Panc1 (cell line): ENCODE measurements around the gene NLRP9. TPM values are rescaled to one million over a fixed set of nuclear protein-coding genes. Genes with fewer than 3 reads are reported as not detected.

Experiments
- ATAC-seq: fragments of 200-7000 bp; cut with Tn5 transposase; 2 replicates; pipeline ENCODE4 v1.9.1; 2020; ENCODE audit warnings: mild to moderate bottlenecking, moderate library complexity
- BruUV-seq: library from RNA; stranded (reverse); fragments of 400-500 nt; replicated peaks from 2 replicates; lab custom pipeline; 2021; lab: Mats Ljungman, UMichigan
- CTCF ChIA-PET: fragments of 300-600 bp; sonication (Branson Sonifier 250); formaldehyde crosslinking; loops from one replicate; lab custom pipeline; 2022; ENCODE audit warnings: antibody characterized with exemption; lab: Charles Lee
- POLR2A ChIA-PET: fragments of 300-600 bp; sonication (Branson Sonifier 250); formaldehyde crosslinking; loops from one replicate; lab custom pipeline; 2022; ENCODE audit warnings: antibody characterized with exemption; lab: Charles Lee
- DNase-seq: peaks from one replicate; pipeline ENCODE4 v3.0.0-alpha.2; 2010; ENCODE audit warnings: low read depth, low spot score
- H3K27ac ChIP-seq: 2 replicates; pipeline ENCODE4 v1.5.1; 2011; ENCODE audit warnings: mild to moderate bottlenecking, low read length, inconsistent platforms
- H3K27me3 ChIP-seq: fragments of 200-500 bp; sonication (Bioruptor generic); 2 replicates; pipeline ENCODE4 v1.6.0; 2014; ENCODE audit warnings: low read length, inconsistent platforms; ENCODE audit not compliant: control insufficient read depth, insufficient read depth
- H3K36me3 ChIP-seq: fragments of 200-500 bp; sonication (Bioruptor generic); 2 replicates; pipeline ENCODE4 v1.5.1; 2014; ENCODE audit warnings: inconsistent platforms, mild to moderate bottlenecking, low read length, moderate library complexity; ENCODE audit not compliant: control insufficient read depth, insufficient read depth
- H3K4me1 ChIP-seq: 2 replicates; pipeline ENCODE4 v1.5.1; 2011; ENCODE audit warnings: inconsistent platforms, mild to moderate bottlenecking, low read length, moderate library complexity; ENCODE audit not compliant: control insufficient read depth, insufficient read depth
- H3K4me3 ChIP-seq, 2 experiments: 2 replicates each; pipeline ENCODE4 v1.5.1; 2011 to 2012; ENCODE audit warnings: low read depth in 2 of 2, low read length in 2 of 2, mild to moderate bottlenecking in 2 of 2, inconsistent platforms in 1 of 2, moderate library complexity in 1 of 2
- H3K9me3 ChIP-seq: fragments of 200-500 bp; sonication (Bioruptor generic); 2 replicates; pipeline ENCODE4 v1.5.1; 2014; ENCODE audit warnings: low read depth, mild to moderate bottlenecking, inconsistent platforms, low read length, moderate library complexity; ENCODE audit not compliant: control insufficient read depth, insufficient read depth
- CTCF ChIP-seq: fragments of 450-650 bp; IDR thresholded peaks from 2 replicates; pipeline ENCODE4 v1.5.1; 2017; ENCODE audit warnings: mild to moderate bottlenecking
- POLR2AphosphoS5 ChIP-seq: IDR thresholded peaks from 2 replicates; pipeline ENCODE4 v1.6.1; 2012; ENCODE audit warnings: mild to moderate bottlenecking, low read depth, low read length, moderate library complexity
- REST ChIP-seq, 2 experiments: IDR thresholded peaks; 2 replicates each; pipeline ENCODE4 v1.6.1; 2011 to 2012; ENCODE audit warnings: low read depth in 2 of 2, control low read depth in 1 of 2, low read length in 1 of 2, mild to moderate bottlenecking in 1 of 2, moderate library complexity in 1 of 2; ENCODE audit not compliant: insufficient read depth in 1 of 2
- SIN3A ChIP-seq: IDR thresholded peaks from 2 replicates; pipeline ENCODE4 v1.6.1; 2012; ENCODE audit warnings: low read depth, mild to moderate bottlenecking, low read length, moderate library complexity, borderline replicate concordance; ENCODE audit not compliant: insufficient read depth
- TCF7L2 ChIP-seq: IDR thresholded peaks from 2 replicates; pipeline ENCODE4 v1.6.1; 2011; ENCODE audit warnings: mild to moderate bottlenecking, low read depth, low read length, inconsistent platforms
- in situ Hi-C: cut with HindIII; loops from 2 replicates; pipeline ENCODE4 v1.10.0; 2016; ENCODE audit warnings: low sequenced_read_pairs, low pct_unique_long_range_greater_than_20kb
- intact Hi-C: fragments of 100-400 bp; cut with micrococcal nuclease; formaldehyde crosslinking; loops from one replicate; pipeline ENCODE4 v1.10.0; 2022; ENCODE audit not compliant: unreplicated experiment
- total RNA-seq: library from RNA; stranded (reverse); gene quantifications from one replicate; pipeline ENCODE4 v1.2.1, GENCODE V29; 2021; ENCODE audit not compliant: unreplicated experiment

Gene NLRP9
- total RNA-seq, 1 experiment from 2014 or later, result not detected

GRCh38 chr19:55691561-55692481, 46.4 kb downstream of the NLRP9 start:
- Histone ChIP-seq H3K27ac (no peak overlapping the region), H3K4me3 (no peak overlapping the region), H3K9me3 (no peaks in the 10 kb centered on the region), H3K36me3 (peaks cover 5% of the 10 kb centered on the region), H3K27me3 (no peaks in the 10 kb centered on the region), H3K4me1 (peaks cover 3% of the 10 kb centered on the region; the same call in 1 of the 2 replicates)
- ATAC-seq, result no peak
- intact Hi-C loops, result no loop called here
- ChIA-PET CTCF (interaction anchor here (0.7 kb wide), 1 partner anchor 85 kb away, joined by 14 read pairs; no protein-coding TSS in a partner anchor), POLR2A (interaction anchor here (0.7 kb wide), 1 partner anchor 339 kb away, joined by 5 read pairs; no protein-coding TSS in a partner anchor)
- in situ Hi-C loops, result no loop called here
- BruUV-seq, result no TSS peak
- DNase-seq, result no peak
- TF ChIP-seq CTCF, result no peak
- TF ChIP-seq SIN3A, result no peak
- TF ChIP-seq POLR2AphosphoS5, result no peak
- TF ChIP-seq REST (IDR thresholded peaks at IDR 0.05; ENCODE audit: insufficient read depth in 1 of 2, low read depth in 2 of 2, low read length in 1 of 2), result no peak
- TF ChIP-seq TCF7L2, result no peak

GRCh38 chr19:55690769-55691545, 47.2 kb downstream of the NLRP9 start:
- in situ Hi-C loops, result no loop called here
- Histone ChIP-seq H3K4me1 (peaks cover 3% of the 10 kb centered on the region; the same call in 1 of the 2 replicates), H3K27ac (no peak overlapping the region), H3K9me3 (no peaks in the 10 kb centered on the region), H3K4me3 (no peak overlapping the region), H3K36me3 (peaks cover 2% of the 10 kb centered on the region), H3K27me3 (no peaks in the 10 kb centered on the region)
- no peak for ATAC-seq
- intact Hi-C loops, result no loop called here
- TF ChIP-seq POLR2AphosphoS5 (no peak), REST (IDR thresholded peaks at IDR 0.05; ENCODE audit: insufficient read depth in 1 of 2, low read depth in 2 of 2, low read length in 1 of 2) (no peak), CTCF (no peak), SIN3A (no peak), TCF7L2 (no peak)
- ChIA-PET POLR2A (interaction anchor here (0.6 kb wide), 1 partner anchor 390 kb away, joined by 3 read pairs; no protein-coding TSS in a partner anchor), CTCF (interaction anchor here (0.7 kb wide), 1 partner anchor 86 kb away, joined by 14 read pairs; no protein-coding TSS in a partner anchor)
- no TSS peak for BruUV-seq
- DNase-seq, result no peak
